Keratinocyte (primary cell): ENCODE results near the gene TMEM139. TPM values are rescaled to one million over a fixed set of nuclear protein-coding genes. Genes with fewer than 3 reads are reported as not detected.
A peak's percentile ranks its signal among the peaks of the same experiment; 100 is the strongest.

Source experiments
- DNase-seq: peaks from one replicate; pipeline ENCODE4 v3.0.0-alpha.2; 2011; ENCODE audit warnings: low read depth, missing footprints, low spot score
- FAIRE-seq: peaks from 2 replicates; lab custom pipeline; 2011; peaks lifted over from hg19 to GRCh38; lab: Jason Lieb, UNC
- H2AFZ ChIP-seq: 2 replicates; pipeline ENCODE4 v1.6.0; 2012; ENCODE audit warnings: low read length, control low read depth, inconsistent platforms; ENCODE audit not compliant: control insufficient read depth
- H3K27ac ChIP-seq: 2 replicates; pipeline ENCODE4 v1.5.1; 2011; ENCODE audit warnings: low read length; ENCODE audit not compliant: control insufficient read depth, insufficient read depth
- H3K27me3 ChIP-seq: 3 replicates; pipeline ENCODE4 v1.6.0; 2011; ENCODE audit warnings: low read length; ENCODE audit not compliant: control insufficient read depth, insufficient read depth; ENCODE audit errors: extremely low read depth
- H3K36me3 ChIP-seq, 2 experiments: 2 replicates in 1 of 2; 3 replicates in 1 of 2; pipeline ENCODE4 v1.5.1; 2011; ENCODE audit warnings: low read length in 2 of 2, mild to moderate bottlenecking in 1 of 2; ENCODE audit not compliant: control insufficient read depth in 2 of 2, insufficient read depth in 2 of 2; ENCODE audit errors: extremely low read depth in 1 of 2
- H3K4me1 ChIP-seq: 3 replicates; pipeline ENCODE4 v1.5.1; 2011; ENCODE audit warnings: low read length; ENCODE audit not compliant: control insufficient read depth, insufficient read depth; ENCODE audit errors: extremely low read depth
- H3K4me2 ChIP-seq: 3 replicates; pipeline ENCODE4 v1.6.0; 2011; ENCODE audit warnings: low read depth, low read length; ENCODE audit not compliant: control insufficient read depth, insufficient read depth; ENCODE audit errors: extremely low read depth
- H3K4me3 ChIP-seq, 3 experiments: fragments of 200-600 bp in 1 of 3; sonication (generic) in 1 of 3; 2 replicates in 2 of 3; 3 replicates in 1 of 3; pipeline ENCODE4 v1.5.1; 2011 to 2016; ENCODE audit warnings: low read length in 3 of 3, mild to moderate bottlenecking in 3 of 3, control low read depth in 2 of 3, inconsistent platforms in 1 of 3, low read depth in 1 of 3, mixed read lengths in 1 of 3, mixed run types in 1 of 3, moderate library complexity in 1 of 3; ENCODE audit not compliant: control insufficient read depth in 2 of 3, insufficient read depth in 2 of 3; ENCODE audit errors: extremely low read depth in 1 of 3
- H3K79me2 ChIP-seq: 2 replicates; pipeline ENCODE4 v1.6.0; 2012; ENCODE audit warnings: low read length; ENCODE audit not compliant: control insufficient read depth, insufficient read depth
- H3K9ac ChIP-seq: 3 replicates; pipeline ENCODE4 v1.6.0; 2011; ENCODE audit warnings: low read length; ENCODE audit not compliant: control insufficient read depth, insufficient read depth; ENCODE audit errors: extremely low read depth
- H3K9me1 ChIP-seq: 3 replicates; pipeline ENCODE4 v1.6.0; 2011; ENCODE audit warnings: low read length; ENCODE audit not compliant: control insufficient read depth, insufficient read depth; ENCODE audit errors: extremely low read depth
- H3K9me3 ChIP-seq: 2 replicates; pipeline ENCODE4 v1.5.1; 2012; ENCODE audit warnings: low read depth, low read length; ENCODE audit not compliant: control insufficient read depth
- H4K20me1 ChIP-seq: 3 replicates; pipeline ENCODE4 v1.6.0; 2011; ENCODE audit warnings: low read length; ENCODE audit not compliant: control insufficient read depth, insufficient read depth; ENCODE audit errors: extremely low read depth
- EZH2 ChIP-seq: IDR thresholded peaks from one replicate; pipeline ENCODE4 v1.6.1; 2012; ENCODE audit warnings: inconsistent platforms, mild to moderate bottlenecking, low read length, moderate library complexity
- dilution Hi-C: fragments of 300-500 bp; cut with MboI; formaldehyde crosslinking; loops from one replicate; pipeline ENCODE4 v1.7.0; 2020; ENCODE audit warnings: low sequenced_read_pairs; ENCODE audit not compliant: extremely low pct_ligation_motif_present
- polyA plus RNA-seq, 5 experiments: library from polyadenylated mRNA; depleted of rRNA in 3 of 5; stranded (reverse) in 3 of 5; stranded (forward) in 1 of 5; unstranded in 1 of 5; fragments of >200 nt; gene quantifications; 1 replicate in 1 of 5; 2 replicates in 3 of 5; 3 replicates in 1 of 5; pipeline versions ENCODE4 v1.2.1 to v1.2.3, GENCODE V29; 2011 to 2012; ENCODE audit warnings: missing spikeins in 2 of 5, low read depth in 1 of 5, low replicate concordance in 1 of 5
- TF ChIP-seq, protein P1 (sequence below), 3 experiments: IDR thresholded peaks in 1 of 3; conservative IDR thresholded peaks in 1 of 3; optimal IDR thresholded peaks in 1 of 3; 2 replicates in 2 of 3; 3 replicates in 1 of 3; pipeline versions ENCODE3 to v1.5.1; 2011; ENCODE audit warnings: low read length in 3 of 3, mild to moderate bottlenecking in 3 of 3, moderate library complexity in 2 of 3, control low read depth in 1 of 3, inconsistent platforms in 1 of 3; ENCODE audit not compliant: insufficient read depth in 2 of 3; ENCODE audit errors: extremely low read depth in 1 of 3

Gene TMEM139
- polyA plus RNA-seq, 1 donor (not counting 4 experiments of a cell fraction or from before 2014, with no cell fraction given) = 22.3 TPM

GRCh38 chr7:143316492-143316891 is 31.7 kb downstream of the TMEM139 start:
- H3K4me1 ChIP-seq = peaks cover 13% of the 10 kb centered on the region
- FAIRE-seq = no peak
- H3K9me1 ChIP-seq = no peaks in the 10 kb centered on the region
- no peaks in the 10 kb centered on the region for H3K9me3 ChIP-seq
- no peaks in the 10 kb centered on the region for H3K27me3 ChIP-seq
- TF ChIP-seq EZH2 = no peak
- TF ChIP-seq, protein P1, sequence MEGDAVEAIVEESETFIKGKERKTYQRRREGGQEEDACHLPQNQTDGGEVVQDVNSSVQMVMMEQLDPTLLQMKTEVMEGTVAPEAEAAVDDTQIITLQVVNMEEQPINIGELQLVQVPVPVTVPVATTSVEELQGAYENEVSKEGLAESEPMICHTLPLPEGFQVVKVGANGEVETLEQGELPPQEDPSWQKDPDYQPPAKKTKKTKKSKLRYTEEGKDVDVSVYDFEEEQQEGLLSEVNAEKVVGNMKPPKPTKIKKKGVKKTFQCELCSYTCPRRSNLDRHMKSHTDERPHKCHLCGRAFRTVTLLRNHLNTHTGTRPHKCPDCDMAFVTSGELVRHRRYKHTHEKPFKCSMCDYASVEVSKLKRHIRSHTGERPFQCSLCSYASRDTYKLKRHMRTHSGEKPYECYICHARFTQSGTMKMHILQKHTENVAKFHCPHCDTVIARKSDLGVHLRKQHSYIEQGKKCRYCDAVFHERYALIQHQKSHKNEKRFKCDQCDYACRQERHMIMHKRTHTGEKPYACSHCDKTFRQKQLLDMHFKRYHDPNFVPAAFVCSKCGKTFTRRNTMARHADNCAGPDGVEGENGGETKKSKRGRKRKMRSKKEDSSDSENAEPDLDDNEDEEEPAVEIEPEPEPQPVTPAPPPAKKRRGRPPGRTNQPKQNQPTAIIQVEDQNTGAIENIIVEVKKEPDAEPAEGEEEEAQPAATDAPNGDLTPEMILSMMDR (optimal IDR thresholded peaks at IDR 0.05 in 1 of 3, IDR thresholded peaks at IDR 0.05 in 1 of 3, conservative IDR thresholded peaks at IDR 0.05 in 1 of 3; ENCODE audit: extremely low read depth in 1 of 3, insufficient read depth in 2 of 3, low read length in 3 of 3) = no peak
- no peaks in the 10 kb centered on the region for H3K36me3 ChIP-seq
- no peaks in the 10 kb centered on the region for H3K79me2 ChIP-seq
- DNase-seq = no peak
- H2AFZ ChIP-seq = no peak overlapping the region
- H4K20me1 ChIP-seq = no peaks in the 10 kb centered on the region
- H3K4me3 ChIP-seq = no peak overlapping the region
- no peak overlapping the region for H3K4me2 ChIP-seq
- dilution Hi-C loops = no loop called here
- H3K27ac ChIP-seq = no peak overlapping the region
- no peak overlapping the region for H3K9ac ChIP-seq

GRCh38 chr7:143318661-143319060 is 33.9 kb downstream of the TMEM139 start:
- no peaks in the 10 kb centered on the region for H3K27me3 ChIP-seq
- dilution Hi-C loops = no loop called here
- peak overlapping the region; percentile 27 for H3K4me2 ChIP-seq
- peak; percentile 70 for DNase-seq
- H3K4me1 ChIP-seq = peaks cover 13% of the 10 kb centered on the region
- no peak overlapping the region for H3K9ac ChIP-seq
- H3K9me3 ChIP-seq = no peaks in the 10 kb centered on the region
- TF ChIP-seq, protein P1 (optimal IDR thresholded peaks at IDR 0.05 in 1 of 3, IDR thresholded peaks at IDR 0.05 in 1 of 3, conservative IDR thresholded peaks at IDR 0.05 in 1 of 3; ENCODE audit: extremely low read depth in 1 of 3, insufficient read depth in 2 of 3, low read length in 3 of 3) = peak; percentile 23 to 59 (median 48)
- no peak for TF ChIP-seq EZH2
- no peak overlapping the region for H2AFZ ChIP-seq
- no peaks in the 10 kb centered on the region for H3K9me1 ChIP-seq
- no peak overlapping the region for H3K4me3 ChIP-seq
- FAIRE-seq = peak; percentile 84
- H3K79me2 ChIP-seq = no peaks in the 10 kb centered on the region
- no peak overlapping the region for H3K27ac ChIP-seq
- H4K20me1 ChIP-seq = no peaks in the 10 kb centered on the region
- no peaks in the 10 kb centered on the region for H3K36me3 ChIP-seq
